Activated naive CD4-positive, alpha-beta T cell treated with anti-CD3 and anti-CD28 coated beads, Interleukin-2, amount 50 U/mL, for 72 hours (primary cell): ENCODE results near the gene CDCA7L. TPM values are rescaled to one million over a fixed set of nuclear protein-coding genes. Genes with fewer than 3 reads are reported as not detected.

ENCODE experiments used
- ATAC-seq, 2 donors: fragments of 150-1000 bp; cut with Tn5 transposase; 2 replicates each; pipeline ENCODE4 v1.10.0; 2021; ENCODE audit warnings: mild to moderate bottlenecking in 2 of 2, moderate library complexity in 2 of 2
- DNase-seq, 2 donors: peaks; one replicate each; pipeline ENCODE4 v3.0.0; 2021 to 2022; ENCODE audit warnings: low spot score in 2 of 2
- H3K27ac Mint-ChIP-seq, 2 donors: one replicate each; pipeline ENCODE4 v1.8.0; 2022; ENCODE audit warnings: mild to moderate bottlenecking in 2 of 2, mixed read lengths in 2 of 2
- H3K36me3 Mint-ChIP-seq, 2 donors: one replicate each; pipeline ENCODE4 v1.8.0; 2022; ENCODE audit warnings: mixed read lengths in 2 of 2
- H3K9me3 Mint-ChIP-seq, 2 donors: one replicate each; pipeline ENCODE4 v1.8.0; 2022; ENCODE audit warnings: mixed read lengths in 2 of 2
- total RNA-seq, 2 donors: library from RNA; stranded (reverse); gene quantifications; one replicate each; pipeline ENCODE4 v1.2.3, GENCODE V29; 2022

CDCA7L gene
- total RNA-seq, 2 donors from 2014 or later = 81.0 to 92.3 TPM

GRCh38 chr7:21923658-21924057 lies 22.0 kb downstream of the CDCA7L start:
- ATAC-seq = no peak

GRCh38 chr7:21922605-21923004 lies 23.1 kb downstream of the CDCA7L start:
- DNase-seq (no peak), ATAC-seq (no peak)
- H3K9me3 Mint-ChIP-seq = no peaks in the 10 kb centered on the region
- peaks cover 8 to 18% of the 10 kb centered on the region in 2 donors for H3K36me3 Mint-ChIP-seq
- no peak overlapping the region for H3K27ac Mint-ChIP-seq

More at GRCh38 chr7:21923658-21924057, 22.0 kb downstream of the CDCA7L start:
- Mint-ChIP-seq H3K36me3 (peaks cover 19 to 22% of the 10 kb centered on the region in 2 donors), H3K27ac (no peak overlapping the region), H3K9me3 (no peaks in the 10 kb centered on the region)
- DNase-seq = no peak

- H3K36me3 Mint-ChIP-seq = peaks cover 9 to 10% of the 10 kb centered on the region in 2 donors
- no peaks in the 10 kb centered on the region for H3K9me3 Mint-ChIP-seq
- DNase-seq (no peak), ATAC-seq (no peak)
- H3K27ac Mint-ChIP-seq = no peak overlapping the region
These were observed 24.8 kb downstream of the CDCA7L start for GRCh38 chr7:21920936-21921335.

GRCh38 chr7:21918216-21918615 lies 27.5 kb downstream of the CDCA7L start:
- Mint-ChIP-seq H3K36me3 (peaks cover 28% of the 10 kb centered on the region in 2 donors), H3K9me3 (no peaks in the 10 kb centered on the region), H3K27ac (no peak overlapping the region)
- DNase-seq (no peak), ATAC-seq (no peak)

- ATAC-seq (no peak), DNase-seq (no peak)
- Mint-ChIP-seq H3K9me3 (no peaks in the 10 kb centered on the region), H3K27ac (no peak overlapping the region), H3K36me3 (peaks cover 24 to 28% of the 10 kb centered on the region in 2 donors)
These were observed 29.1 kb downstream of the CDCA7L start for GRCh38 chr7:21916629-21917028.

- H3K36me3 Mint-ChIP-seq = peaks cover 24 to 28% of the 10 kb centered on the region in 2 donors
- ATAC-seq (no peak), DNase-seq (no peak)
- no peak overlapping the region for H3K27ac Mint-ChIP-seq
- H3K9me3 Mint-ChIP-seq = no peaks in the 10 kb centered on the region
These were observed 29.5 kb downstream of the CDCA7L start for GRCh38 chr7:21916176-21916575.

GRCh38 chr7:21915140-21915539 lies 30.6 kb downstream of the CDCA7L start:
- ATAC-seq (no peak), DNase-seq (no peak)
- Mint-ChIP-seq H3K36me3 (peaks cover 24 to 28% of the 10 kb centered on the region in 2 donors), H3K9me3 (no peaks in the 10 kb centered on the region), H3K27ac (no peak overlapping the region)

GRCh38 chr7:21914671-21915070 lies 31.0 kb downstream of the CDCA7L start:
- H3K27ac Mint-ChIP-seq = no peak overlapping the region
- H3K9me3 Mint-ChIP-seq = no peaks in the 10 kb centered on the region
- DNase-seq (no peak), ATAC-seq (no peak)
- peaks cover 22 to 28% of the 10 kb centered on the region in 2 donors for H3K36me3 Mint-ChIP-seq

- ATAC-seq (no peak), DNase-seq (no peak)
- H3K9me3 Mint-ChIP-seq = no peaks in the 10 kb centered on the region
- H3K27ac Mint-ChIP-seq = no peak overlapping the region
- H3K36me3 Mint-ChIP-seq = peaks cover 26 to 37% of the 10 kb centered on the region in 2 donors
These were observed 32.5 kb downstream of the CDCA7L start for GRCh38 chr7:21912931-21913780.

- no peaks in the 10 kb centered on the region for H3K9me3 Mint-ChIP-seq
- DNase-seq (no peak), ATAC-seq (no peak)
- H3K36me3 Mint-ChIP-seq = peaks cover 27 to 39% of the 10 kb centered on the region in 2 donors
- H3K27ac Mint-ChIP-seq = no peak overlapping the region
These were observed 33.4 kb downstream of the CDCA7L start for GRCh38 chr7:21912305-21912704.

GRCh38 chr7:21911341-21911875 lies 34.3 kb downstream of the CDCA7L start:
- H3K36me3 Mint-ChIP-seq = peaks cover 27 to 35% of the 10 kb centered on the region in 2 donors
- no peaks in the 10 kb centered on the region for H3K9me3 Mint-ChIP-seq
- DNase-seq (no peak), ATAC-seq (no peak)
- no peak overlapping the region for H3K27ac Mint-ChIP-seq

GRCh38 chr7:21910253-21910652 lies 35.4 kb downstream of the CDCA7L start:
- DNase-seq (no peak), ATAC-seq (no peak)
- peaks cover 23 to 25% of the 10 kb centered on the region in 2 donors for H3K36me3 Mint-ChIP-seq
- no peaks in the 10 kb centered on the region for H3K9me3 Mint-ChIP-seq
- no peak overlapping the region for H3K27ac Mint-ChIP-seq

GRCh38 chr7:21908746-21909145 lies 37.0 kb downstream of the CDCA7L start:
- Mint-ChIP-seq H3K27ac (no peak overlapping the region), H3K9me3 (no peaks in the 10 kb centered on the region), H3K36me3 (peaks cover 19 to 21% of the 10 kb centered on the region in 2 donors)
- no peak for DNase-seq
- ATAC-seq = no peak

GRCh38 chr7:21903020-21903786 lies 42.5 kb downstream of the CDCA7L start:
- no peak for ATAC-seq
- H3K27ac Mint-ChIP-seq = no peak overlapping the region
- DNase-seq = no peak
- peaks cover 37 to 47% of the 10 kb centered on the region in 2 donors for H3K36me3 Mint-ChIP-seq
- peaks cover under 1 to 5% of the 10 kb centered on the region in 2 donors for H3K9me3 Mint-ChIP-seq

- H3K36me3 Mint-ChIP-seq = peaks cover 44 to 52% of the 10 kb centered on the region in 2 donors
- no peak for ATAC-seq
- no peak overlapping the region for H3K27ac Mint-ChIP-seq
- peaks cover 7 to 8% of the 10 kb centered on the region in 2 donors for H3K9me3 Mint-ChIP-seq
- DNase-seq = no peak
These were observed 43.5 kb downstream of the CDCA7L start for GRCh38 chr7:21902240-21902639.

GRCh38 chr7:21898265-21898930 lies 47.3 kb downstream of the CDCA7L start:
- peak; percentile 40 to 58 for ATAC-seq
- H3K36me3 Mint-ChIP-seq = peaks cover 40 to 54% of the 10 kb centered on the region in 2 donors
- H3K27ac Mint-ChIP-seq = peak overlapping the region; percentile 87 to 93
- H3K9me3 Mint-ChIP-seq = peaks cover 7 to 8% of the 10 kb centered on the region in 2 donors
- DNase-seq = no peak
